GM19452 (cell line): Measurements from ENCODE around the gene ESX1.
"Not testable (repeated sequence)": the region's sequence is repeated elsewhere in the genome, so short reads cannot be mapped to it uniquely, and the experiment has no call there.

Experiments
- ATAC-seq: cut with Tn5 transposase; IDR thresholded peaks from one replicate; pipeline ENCODE4 v1.9.1; 2021; ENCODE audit not compliant: unreplicated experiment

The ESX1 gene

GRCh38 chrX:104254442-104255115 is at the start of gene ESX1:
TSS of gene ESX1 (minus strand) at chrX:104254933. CDS start at chrX:104254849, 84 bp downstream.
- ATAC-seq: no peak

GRCh38 chrX:104295636-104296035 is 40.9 kb upstream of the ESX1 start:
- no peak for ATAC-seq

DNA sequence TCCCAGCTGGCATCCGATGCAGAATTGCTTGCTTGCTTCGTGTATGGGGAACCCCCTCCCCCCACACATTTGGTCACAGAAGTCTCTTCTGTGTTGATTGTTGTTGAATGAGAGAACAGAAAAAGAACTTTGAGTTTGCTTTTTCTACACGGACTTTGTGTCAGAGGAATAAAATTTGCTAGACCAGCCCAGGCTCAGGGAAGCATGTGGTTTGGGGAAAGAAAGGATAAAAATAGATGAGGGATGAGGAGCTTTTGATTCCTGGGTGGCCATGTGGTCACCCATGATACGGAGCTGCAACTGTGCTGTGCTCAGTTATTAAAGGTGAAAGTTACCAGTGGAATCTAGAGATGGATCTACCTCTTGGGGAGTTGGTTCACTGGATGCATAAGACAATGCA is 34.2 kb upstream of the ESX1 start:
- ATAC-seq: no peak

- ATAC-seq: no peak
Observed at GRCh38 chrX:104288269-104288668, 33.5 kb upstream of the ESX1 start.

DNA sequence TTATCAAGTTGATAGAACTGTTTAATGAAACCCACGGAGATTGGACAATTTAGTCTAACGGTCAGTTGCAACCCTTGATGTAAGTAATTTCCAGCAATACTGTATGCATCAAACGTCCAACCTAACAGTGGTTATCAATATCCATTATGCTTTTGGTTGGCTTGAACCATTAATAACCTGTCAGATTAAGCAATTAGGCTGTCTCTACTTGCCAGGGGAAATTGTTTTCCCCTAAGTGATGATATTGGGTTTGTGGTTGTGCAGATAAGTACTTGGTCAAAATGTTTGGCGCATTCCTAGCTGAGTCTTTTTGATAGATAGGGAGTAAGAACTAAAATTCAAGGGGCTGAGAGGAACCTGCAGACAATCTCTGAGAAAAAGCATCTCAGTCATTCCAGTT is 30.5 kb upstream of the ESX1 start:
- no peak for ATAC-seq

GRCh38 chrX:104284507-104284906 is 29.8 kb upstream of the ESX1 start:
- ATAC-seq: no peak

DNA sequence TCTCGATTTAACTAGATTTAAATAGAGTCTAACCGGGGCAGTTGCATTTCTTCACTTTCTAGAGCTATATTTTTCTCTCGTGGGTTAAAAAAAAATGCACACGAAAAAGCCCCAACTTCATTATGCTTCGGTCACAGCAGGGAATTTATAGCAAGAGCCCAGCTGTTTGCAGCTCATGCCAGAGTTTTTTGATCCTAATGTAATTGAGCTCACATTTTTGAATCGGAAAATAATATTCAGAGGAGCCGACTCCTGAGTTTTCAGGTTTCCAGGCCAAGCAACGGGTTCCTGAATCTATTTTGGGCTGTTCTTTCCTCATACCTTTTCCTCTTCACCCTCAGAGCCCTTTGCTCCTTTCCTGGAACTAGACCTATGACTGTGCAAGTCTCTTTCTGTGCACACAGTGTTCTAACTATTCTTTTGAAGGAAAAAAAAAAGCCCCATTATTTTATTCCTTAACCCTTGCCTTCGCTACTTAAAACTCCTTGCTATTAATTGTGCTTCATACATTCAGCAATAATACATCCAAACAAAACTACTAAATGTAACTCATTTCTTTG is 27.5 kb upstream of the ESX1 start:
- ATAC-seq: no peak

DNA sequence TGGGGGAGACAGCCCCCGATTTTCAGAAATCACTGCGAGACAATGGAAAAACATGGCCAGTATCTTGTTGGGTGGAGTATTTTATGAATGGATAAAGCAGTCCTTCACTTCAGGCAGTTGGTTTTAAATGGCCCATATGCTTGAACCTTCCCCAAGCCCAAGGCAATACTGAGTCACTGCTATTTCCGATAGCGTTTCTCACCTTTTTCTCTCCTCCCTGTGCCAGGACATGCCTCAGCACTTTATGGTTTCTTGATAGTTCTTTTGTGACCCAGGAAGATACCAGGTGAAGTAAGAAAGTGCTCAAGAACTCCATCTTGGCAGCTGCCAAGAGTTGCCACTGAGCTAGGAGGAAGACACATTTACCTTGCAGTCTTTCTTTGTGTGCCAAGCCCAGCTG is 26.8 kb upstream of the ESX1 start:
- ATAC-seq: no peak

DNA sequence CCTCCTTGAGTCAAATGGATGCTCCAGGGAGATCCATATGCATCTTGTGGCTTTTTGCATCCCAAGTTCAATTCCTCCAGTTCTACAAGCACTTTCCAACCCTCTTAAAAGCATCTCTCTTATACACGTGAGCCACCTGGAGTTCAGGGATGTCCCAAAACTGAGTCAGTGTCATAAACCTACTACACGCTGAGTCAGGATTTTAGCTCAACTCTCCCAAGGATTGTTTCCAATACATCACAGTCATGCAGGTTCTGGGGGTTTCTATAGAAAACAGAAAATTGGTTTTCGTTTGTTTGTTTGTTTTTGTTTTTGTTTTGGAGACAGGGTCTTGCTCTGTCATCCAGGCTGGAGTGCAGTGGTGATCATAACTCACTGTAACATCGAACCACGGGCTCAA is 25.9 kb upstream of the ESX1 start:
- ATAC-seq: no peak

- no peak for ATAC-seq
Observed at GRCh38 chrX:104270916-104271512, 16.3 kb upstream of the ESX1 start.

DNA sequence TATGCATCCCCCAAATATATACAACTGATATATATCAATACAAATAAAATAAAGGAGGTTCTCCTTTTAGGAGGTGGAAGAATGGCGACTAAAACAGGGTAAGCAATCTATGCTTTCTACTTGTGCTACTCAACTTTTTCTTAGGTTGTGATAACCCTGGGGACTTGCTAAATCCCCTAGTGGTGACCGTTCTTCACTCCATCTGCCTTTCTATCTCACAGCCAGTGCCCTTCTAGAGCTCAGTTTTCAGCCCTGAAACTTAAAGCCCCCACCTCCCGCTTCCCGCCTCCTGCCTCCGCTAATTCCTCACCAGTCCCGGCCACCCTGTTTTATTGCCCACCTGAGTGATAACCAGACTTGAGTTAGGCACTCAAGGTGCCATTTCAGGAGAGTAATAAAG is 15.5 kb upstream of the ESX1 start:
- ATAC-seq: no peak

DNA sequence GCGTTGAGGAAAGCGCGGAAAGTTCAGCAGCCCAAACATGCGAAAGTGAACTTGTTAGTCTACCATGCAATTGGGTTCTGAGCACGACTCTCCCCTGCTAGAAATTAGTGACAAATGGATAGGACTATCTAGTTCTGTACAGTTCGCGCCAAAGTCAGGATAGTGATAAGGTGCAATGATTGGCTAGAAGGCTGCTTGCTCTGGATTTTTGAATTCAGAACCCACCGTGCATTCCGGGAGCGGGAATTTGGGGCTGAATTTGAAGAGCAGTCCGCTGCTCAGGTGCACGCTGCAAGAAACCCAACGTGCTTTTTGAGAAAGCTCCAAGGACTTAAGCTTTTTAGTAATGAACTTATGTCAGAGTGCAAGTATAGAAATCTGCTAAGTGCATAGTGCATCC is 732 bp upstream of the ESX1 start:
- no peak for ATAC-seq

GRCh38 chrX:104253567-104254441 is 929 bp downstream of the ESX1 start:
- ATAC-seq: no peak

GRCh38 chrX:104250470-104250869 is 4.3 kb downstream of the ESX1 start:
- no peak for ATAC-seq

- ATAC-seq: not testable (repeated sequence)
Observed at GRCh38 chrX:104230060-104230459, 24.7 kb downstream of the ESX1 start.

- no peak for ATAC-seq
Observed at GRCh38 chrX:104211187-104211586, 43.5 kb downstream of the ESX1 start.

DNA sequence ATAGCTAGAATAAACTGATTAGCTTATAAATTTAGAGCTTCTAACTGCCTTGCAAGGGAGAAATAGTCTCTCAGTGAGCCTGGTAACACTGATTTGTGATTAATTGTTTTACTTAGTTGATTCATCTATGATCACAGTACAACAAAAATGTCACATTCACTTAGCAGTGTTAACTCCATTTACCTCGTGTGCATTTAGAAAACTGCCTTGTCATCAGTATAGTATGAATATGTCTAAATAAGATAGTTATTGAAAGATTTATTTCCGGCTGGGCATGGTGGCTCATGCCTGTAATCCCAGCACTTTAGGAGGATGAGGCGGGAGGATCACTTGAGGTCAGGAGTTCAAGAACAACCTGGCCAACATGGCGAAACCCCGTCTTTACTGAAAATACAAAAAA is 49.2 kb downstream of the ESX1 start:
- no peak for ATAC-seq
